HG03469 (cell line): Measurements from ENCODE around the gene NASP.

Source experiments
- ATAC-seq: cut with Tn5 transposase; IDR thresholded peaks from one replicate; pipeline ENCODE4 v1.9.1; 2021; ENCODE audit warnings: mild to moderate bottlenecking, moderate library complexity, moderate number of reproducible peaks; ENCODE audit not compliant: unreplicated experiment

The NASP gene

GRCh38 chr1:45583666-45584350, at the start of gene NASP:
Gene NASP (plus strand): TSS chr1:45584041. CDS start chr1:45584147, 106 bp downstream.
- peak; percentile 20 for ATAC-seq

- ATAC-seq, result no peak
Observed at GRCh38 chr1:45535988-45536766, 47.7 kb upstream of the NASP start.

GRCh38 chr1:45536886-45537285, 47.0 kb upstream of the NASP start:
- ATAC-seq, result no peak

- no peak for ATAC-seq
Observed at GRCh38 chr1:45541193-45541592, 42.6 kb upstream of the NASP start.

GRCh38 chr1:45542591-45542990, 41.2 kb upstream of the NASP start:
- no peak for ATAC-seq

GRCh38 chr1:45543581-45544417, 40.0 kb upstream of the NASP start:
- no peak for ATAC-seq

GRCh38 chr1:45544530-45544929, 39.3 kb upstream of the NASP start:
- no peak for ATAC-seq

GRCh38 chr1:45545019-45545493, 38.8 kb upstream of the NASP start:
- peak; percentile 43 for ATAC-seq

GRCh38 chr1:45545553-45546310, 38.1 kb upstream of the NASP start:
- ATAC-seq, result no peak

GRCh38 chr1:45550401-45551351, 33.2 kb upstream of the NASP start, which contains the start of gene AKR1A1:
Gene AKR1A1 (plus strand): TSS chr1:45550826. CDS start chr1:45561795, 10,969 bp downstream.
- ATAC-seq, result peak; percentile 63

GRCh38 chr1:45551684-45552083, 32.2 kb upstream of the NASP start:
- no peak for ATAC-seq

GRCh38 chr1:45552331-45552730, 31.5 kb upstream of the NASP start:
- no peak for ATAC-seq

GRCh38 chr1:45554198-45554597, 29.6 kb upstream of the NASP start:
- no peak for ATAC-seq

GRCh38 chr1:45557422-45557944, 26.4 kb upstream of the NASP start:
- no peak for ATAC-seq

GRCh38 chr1:45563843-45564242, 20.0 kb upstream of the NASP start:
- no peak for ATAC-seq

- no peak for ATAC-seq
Observed at GRCh38 chr1:45566722-45567121, 17.1 kb upstream of the NASP start.

GRCh38 chr1:45567911-45568310, 15.9 kb upstream of the NASP start:
- ATAC-seq, result no peak

- no peak for ATAC-seq
Observed at GRCh38 chr1:45568421-45568820, 15.4 kb upstream of the NASP start.

GRCh38 chr1:45569571-45569961, 14.3 kb upstream of the NASP start:
- no peak for ATAC-seq
